ENCODE data around the gene PCDH7.

Gene PCDH7

DNA sequence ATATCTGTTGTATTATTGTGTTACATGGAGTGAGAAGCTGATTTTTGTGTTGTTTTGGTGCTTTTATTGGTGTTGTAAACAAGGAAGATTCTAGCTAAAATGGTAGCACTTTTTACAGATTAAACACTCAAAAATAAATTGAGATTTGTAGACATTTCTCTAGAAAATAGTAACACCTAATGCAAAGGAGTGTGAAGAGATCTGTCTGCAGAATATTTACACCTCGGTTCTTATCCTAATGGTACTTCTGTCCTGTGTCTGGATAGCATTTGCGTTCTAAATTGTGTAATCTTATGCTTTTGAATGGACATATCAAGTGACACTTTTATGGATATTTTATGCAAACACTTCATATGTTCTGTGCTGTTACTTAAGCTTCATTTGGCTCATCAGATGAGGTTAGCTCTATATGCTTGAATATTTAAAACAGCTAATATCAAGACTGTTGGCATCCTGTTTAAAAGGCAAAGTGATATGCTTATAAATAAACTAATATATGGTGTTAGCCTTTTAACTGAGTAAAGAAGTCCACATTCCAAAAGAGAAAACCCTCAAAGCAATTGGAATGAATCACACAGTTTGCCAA lies 6.0 kb downstream of the PCDH7 start:
- no peak for DNase-seq

DNA sequence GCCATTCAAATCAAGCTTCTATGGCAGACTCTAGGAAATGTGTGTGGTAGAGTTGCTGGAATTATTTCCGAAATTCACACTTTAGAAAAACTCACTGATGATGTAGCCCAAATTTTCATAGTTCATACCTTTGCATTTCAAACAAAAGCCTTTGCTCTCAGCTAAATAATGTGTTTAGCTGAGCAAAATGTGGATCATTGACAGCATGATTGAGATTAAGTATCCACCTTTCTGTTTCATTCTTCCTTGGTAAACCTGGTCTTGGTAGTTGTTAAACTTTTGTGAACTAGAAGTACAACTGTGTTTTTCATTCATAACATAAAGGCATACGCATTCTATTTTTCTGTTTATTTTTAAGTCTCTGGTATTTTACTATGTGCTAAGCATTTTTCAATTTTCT lies 7.2 kb downstream of the PCDH7 start:
- no peak for DNase-seq

DNA sequence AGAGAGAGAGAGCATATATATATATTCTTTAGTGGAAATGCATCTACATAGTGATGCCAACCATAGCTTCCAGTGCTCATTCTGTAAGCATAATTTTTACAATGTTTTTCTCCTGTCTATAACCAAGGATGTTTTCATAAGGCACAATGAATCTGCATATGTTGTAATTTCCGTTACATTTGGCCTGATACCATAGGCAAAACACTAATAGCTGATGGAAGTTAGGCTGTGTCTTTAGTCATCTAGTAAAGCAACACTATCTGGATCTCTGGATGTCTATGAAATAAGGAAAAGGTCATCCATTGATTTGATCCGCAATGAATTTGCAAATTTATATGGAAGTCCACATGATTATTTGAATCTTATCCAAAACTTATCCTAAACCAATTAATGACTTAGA lies 8.1 kb downstream of the PCDH7 start:
- no peak for DNase-seq

DNA sequence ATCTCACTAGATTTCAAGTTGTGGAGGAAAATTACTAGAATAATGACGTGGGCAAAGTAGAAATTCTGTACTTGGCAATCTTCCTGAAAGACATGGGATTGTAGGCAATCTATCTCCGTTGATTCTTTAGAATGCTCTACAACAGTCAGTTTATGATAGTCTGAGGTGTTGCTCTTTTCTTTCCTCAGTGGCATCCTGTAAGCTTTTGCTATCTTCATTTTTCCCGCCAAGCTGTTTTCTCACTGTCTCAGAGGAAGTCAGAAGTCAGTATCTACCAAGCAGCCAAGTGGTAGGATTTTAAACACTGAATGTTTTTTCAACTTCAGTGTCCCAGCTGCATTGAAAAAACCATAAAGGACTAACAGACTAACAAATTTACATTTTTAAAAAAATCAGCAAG lies 23.7 kb downstream of the PCDH7 start:
- DNase-seq: no peak

DNA sequence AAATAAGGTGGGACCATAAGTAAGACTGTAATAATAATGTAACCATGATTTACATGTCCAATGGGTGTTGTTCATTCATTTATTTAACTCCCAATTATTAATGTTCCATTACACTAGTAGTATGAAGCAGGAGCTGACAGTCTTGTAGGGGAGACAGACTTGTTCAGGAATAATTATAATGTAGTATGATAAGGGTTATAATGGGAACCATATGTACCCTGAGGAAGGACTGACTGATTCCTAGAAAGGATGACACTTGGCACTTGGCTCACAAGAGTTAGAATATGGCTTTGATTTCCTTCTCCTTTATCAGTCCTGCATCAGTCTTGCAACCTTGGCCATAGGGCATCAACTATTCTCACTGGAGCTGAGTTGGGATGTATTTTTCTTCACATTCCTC lies 24.2 kb downstream of the PCDH7 start:
- DNase-seq: no peak

DNA sequence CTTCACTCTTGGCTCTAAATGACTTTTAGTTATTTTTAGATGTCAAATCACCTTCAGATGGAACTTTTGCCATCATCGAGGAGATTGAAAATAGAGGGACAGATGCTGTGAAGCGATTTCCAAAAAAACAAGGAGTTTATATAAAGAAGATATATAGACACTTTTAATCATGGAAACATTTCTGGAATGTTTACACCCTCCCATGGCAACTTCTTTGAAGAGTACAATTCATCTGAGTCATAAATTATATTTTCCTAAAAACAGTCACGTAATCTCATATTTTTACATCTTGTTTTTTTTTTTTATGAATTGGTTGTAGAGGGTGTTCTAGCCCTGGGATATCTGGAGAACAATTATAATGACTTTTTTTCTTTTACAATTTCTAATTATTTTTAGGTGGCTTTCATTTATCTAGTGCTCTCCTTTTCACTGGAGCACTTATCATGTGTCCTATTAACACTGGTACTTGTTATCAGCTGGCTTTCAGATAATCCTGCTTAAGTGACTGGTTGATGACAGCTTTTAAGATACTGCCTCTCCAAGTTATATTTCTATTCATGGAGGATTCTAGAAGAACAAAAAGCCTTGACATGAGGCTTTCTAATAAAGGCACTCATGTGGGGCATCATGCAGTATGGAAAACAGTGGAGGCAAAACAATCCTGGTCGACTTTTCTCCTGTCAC lies 24.9 kb downstream of the PCDH7 start:
- no peak for DNase-seq

DNA sequence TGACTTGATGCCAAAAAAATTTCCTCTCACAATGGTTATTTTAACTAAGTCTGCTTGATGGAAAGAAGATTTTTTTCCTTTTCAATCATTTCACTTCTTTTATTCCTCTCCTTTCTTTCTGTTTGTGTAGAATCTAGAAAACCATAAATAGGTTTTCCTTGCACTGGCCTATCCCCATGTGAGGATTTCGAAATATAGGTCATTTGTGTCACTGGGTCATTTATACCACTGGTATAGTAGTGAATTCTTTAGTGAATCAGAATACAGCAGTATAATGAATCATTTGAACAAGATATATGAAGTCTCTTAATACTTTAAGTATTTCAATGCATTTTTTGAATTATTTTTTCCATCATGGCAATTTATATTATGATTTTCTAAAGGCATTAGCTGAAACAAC lies 26.6 kb downstream of the PCDH7 start:
- DNase-seq: no peak

DNA sequence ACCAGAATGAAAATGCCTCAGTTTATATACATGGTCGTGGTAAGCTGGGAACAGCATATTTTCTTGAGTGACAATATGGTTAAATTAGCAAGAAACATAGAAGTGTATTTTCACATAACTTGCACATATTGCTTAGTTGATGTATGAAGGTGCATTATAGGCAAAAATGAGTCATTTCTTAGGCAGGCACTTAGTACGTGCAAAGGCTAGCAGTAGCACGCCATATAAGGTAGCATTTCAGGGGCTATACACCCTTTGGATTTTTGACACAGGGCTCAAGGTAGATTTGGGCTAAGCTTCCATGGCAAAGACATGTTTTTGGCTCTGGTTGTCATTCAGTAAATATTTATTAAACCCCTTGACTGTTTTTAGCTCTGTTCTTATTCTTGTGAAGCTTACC lies 33.1 kb downstream of the PCDH7 start:
- DNase-seq: no peak

DNA sequence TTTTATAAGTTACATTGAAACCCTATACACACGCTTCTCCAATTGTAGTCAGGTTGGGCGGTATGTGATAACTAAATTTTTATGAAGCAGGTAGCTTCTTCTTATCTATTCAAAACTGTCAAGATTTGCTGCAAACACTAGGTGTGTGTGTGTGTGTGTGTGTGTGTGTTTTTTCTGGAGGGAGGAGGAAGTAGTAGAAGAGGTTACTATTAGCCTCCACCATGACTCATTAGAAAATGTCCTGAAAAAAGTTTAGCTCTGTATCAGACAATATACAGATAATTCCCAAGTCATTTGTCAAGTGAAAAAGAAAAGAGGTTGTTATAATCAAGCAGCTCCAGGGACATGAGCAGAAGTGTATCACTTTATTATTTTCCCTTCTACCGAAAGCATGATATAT lies 33.9 kb downstream of the PCDH7 start:
- no peak for DNase-seq

DNA sequence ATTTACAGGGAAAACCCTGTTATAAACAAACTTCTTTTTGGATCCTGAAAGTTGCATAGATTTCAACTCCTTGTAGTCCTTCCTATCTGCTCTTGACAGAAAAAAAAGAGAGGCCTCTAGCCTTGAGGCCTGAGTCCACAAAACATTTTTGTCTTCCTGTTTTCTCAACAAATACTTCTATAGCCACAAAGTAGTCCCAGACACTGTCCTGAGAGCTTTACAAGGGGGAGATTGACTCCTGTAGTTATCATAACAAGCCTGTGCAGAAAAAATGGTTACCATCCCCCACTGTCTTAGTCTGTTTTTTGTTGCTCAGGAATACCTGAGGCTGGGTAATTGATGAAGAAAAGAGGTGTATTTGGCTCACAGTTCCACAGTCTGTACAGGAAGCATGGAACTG lies 35.2 kb downstream of the PCDH7 start:
- DNase-seq: no peak

DNA sequence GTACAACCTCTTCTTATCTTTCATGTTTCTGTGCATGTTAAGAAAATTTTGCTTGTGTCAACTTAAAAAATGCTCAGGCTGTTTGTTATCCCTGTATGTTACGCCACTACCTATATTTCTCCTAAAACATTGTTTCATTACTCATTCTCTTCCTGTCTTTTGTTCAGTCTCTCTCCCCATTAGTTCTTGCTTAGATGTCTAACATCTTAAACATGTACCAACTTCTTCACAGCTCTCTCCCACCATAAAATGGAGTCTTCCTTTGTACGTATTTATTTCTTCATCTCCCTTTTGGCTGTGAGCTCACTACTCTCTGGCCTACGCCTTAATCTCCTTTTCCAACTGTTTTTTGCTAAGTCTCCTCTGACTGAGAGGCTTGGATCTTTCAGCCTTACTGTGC lies 36.4 kb downstream of the PCDH7 start:
- no peak for DNase-seq

DNA sequence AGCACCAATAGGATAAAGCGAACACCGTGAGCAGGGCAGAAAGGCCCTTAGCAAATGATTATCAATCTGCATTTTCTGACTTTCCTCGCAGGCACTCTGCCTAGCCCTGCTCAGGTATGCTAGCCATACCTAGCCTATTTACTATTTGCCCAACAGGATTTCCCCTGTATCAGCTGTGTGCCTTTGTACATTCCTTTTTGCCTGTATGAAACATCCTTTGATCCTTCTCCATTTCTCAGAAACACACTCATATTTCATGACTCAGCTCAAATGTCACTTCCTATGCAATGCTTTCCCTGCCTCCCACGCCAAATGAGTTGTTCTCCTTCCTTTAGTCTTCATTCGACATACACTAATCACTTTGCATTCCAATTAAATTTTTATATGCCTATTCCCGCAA lies 37.2 kb downstream of the PCDH7 start:
- no peak for DNase-seq

DNA sequence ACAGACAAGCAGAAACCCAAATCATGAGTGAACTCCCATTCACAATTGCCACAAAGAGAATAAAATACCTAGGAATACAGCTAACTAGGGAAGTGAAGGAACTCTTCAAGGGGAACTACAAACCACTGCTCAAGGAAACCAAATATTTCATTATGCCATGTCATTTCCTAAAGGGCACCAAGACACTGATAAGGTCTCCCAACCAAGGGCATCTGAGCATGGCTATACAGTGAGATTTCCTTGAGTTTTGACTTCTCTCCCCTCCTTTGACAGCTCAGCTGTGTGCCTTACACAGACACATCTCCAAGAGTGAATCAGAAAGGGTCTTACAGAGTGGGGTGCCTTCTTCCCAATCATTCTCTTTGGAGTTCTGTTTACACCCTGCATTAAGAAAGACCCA lies 40.4 kb downstream of the PCDH7 start:
- DNase-seq: no peak

DNA sequence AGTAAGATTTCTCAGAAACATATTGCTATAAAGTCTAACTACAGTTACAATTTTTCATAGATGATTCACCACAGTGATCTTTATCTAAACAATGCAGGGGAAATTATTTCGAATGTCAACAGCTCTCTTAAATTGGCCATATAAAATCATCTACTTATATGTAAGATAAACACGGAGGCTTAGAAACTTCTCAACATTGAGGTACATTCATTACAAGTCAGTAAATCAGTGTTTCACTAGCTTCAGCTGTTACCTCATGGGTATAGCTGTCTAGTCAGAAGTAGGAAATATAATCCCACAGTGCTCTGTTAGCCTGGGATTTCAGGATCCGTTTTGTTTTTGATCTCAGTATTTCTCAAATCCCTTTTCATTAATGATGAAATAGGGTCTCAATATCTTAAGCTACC lies 43.2 kb downstream of the PCDH7 start:
- no peak for DNase-seq

DNA sequence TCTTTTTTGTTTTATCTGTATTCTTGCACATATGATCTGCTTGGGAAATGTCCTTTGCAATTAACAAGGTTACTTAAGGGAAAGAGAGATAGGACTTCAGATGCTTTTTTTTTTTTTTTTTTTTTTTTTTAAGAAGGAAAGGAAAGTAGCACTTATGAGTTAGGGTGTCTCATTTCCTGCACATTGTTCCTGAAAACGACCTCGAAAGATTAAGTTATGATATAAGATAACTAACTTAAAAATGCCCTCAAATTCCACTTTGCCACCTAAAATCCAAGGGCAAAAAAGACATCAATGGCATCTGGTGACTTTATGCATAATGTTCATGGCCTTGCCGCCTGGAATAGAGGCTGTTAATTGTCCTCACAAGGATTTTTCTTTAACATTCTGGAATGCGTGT lies 44.9 kb downstream of the PCDH7 start:
- no peak for DNase-seq

DNA sequence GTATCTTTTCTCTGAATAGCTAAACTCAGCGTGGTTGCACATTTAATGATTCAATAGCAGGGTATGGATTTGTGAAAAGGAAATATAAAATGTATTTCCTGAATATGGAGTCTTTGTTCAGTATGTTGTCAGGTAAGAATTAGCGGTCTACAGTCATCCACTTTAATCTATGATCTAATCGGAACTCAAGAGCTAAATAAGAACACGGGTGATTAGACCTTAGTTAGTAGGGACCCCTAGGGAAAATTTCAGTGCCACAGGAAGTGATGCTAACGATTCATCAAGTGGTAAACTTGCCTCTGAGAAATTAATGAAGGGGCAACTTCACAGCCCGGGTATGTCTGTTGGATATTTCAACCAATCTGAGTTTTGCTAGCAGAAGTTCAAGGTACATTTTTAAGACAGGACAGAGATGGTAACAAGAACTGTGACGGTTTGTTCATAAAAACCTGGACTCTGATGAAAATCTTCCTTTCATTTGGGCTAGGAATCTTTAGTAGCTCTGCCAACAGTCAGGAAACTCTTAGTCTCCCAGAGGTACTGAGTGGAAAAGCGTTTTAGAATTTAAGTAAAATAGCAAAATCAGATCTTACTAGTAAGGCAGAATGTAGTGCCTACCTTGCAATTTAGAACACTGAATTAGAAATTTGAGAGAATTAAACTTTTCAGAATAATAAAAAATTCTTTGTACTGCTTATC lies 47.1 kb downstream of the PCDH7 start:
- no peak for DNase-seq

DNA sequence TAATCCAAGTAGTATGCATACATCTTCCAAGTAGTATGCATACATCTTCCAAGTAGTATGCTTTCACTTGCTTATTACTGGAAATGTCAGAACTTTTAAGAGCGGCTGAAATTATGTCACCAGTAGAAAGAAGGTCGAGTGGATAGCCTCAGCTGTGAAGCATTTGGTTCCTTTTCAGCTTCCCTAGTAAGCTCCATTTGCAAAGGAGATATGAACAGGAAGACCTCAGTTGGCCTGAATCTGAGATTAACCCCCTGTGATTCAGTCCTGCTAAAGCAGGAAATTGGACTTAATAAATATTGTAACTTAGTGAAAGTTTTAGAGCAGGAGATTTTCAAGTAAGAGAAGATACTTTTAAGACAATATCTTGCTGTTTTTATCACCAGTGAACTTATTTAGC lies 48.1 kb downstream of the PCDH7 start:
- no peak for DNase-seq

DNA sequence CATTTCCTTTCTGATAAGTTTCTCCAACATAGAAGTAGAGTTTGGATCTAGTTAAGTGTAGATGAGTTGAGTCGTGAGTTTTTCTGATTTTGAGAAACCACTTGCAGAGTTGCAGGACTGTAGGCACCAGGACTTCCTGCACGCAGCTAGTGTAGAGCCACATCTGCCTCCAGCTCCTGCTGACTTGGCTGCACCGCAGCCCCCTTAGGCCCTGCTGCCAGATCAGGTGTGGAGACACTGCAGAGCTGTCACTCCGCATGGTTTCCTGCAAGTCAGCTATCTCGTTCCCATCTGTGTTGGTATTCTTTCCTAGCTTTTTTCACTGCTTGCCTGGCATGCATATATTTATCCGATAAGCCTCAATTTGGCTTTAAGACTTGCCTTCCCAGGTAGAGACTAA lies 48.9 kb downstream of the PCDH7 start:
- DNase-seq: no peak

DNA sequence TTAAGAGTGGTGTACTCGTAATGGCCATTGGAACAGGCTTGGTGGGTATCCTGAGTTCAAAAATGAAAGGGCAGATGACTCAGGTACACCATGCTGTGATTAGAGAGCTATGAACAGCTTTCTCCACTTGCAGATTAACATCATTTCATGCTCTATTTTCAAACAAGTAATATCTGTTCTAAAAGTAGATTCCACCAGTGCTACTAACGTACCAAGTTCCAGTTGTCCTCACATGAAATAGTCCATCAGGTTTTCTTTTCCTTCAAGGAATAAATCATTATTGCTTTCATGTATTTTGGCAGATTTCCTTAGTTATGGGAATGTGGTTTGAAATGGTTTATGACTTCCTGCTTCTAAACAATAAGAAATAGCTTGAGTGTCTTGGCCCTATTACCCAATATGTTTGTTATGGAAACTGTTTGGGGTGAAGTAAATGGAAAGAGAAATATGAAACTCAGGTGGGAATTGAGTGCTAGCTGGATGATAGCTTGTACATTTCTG lies 49.9 kb downstream of the PCDH7 start:
- DNase-seq: peak; percentile 28

DNA sequence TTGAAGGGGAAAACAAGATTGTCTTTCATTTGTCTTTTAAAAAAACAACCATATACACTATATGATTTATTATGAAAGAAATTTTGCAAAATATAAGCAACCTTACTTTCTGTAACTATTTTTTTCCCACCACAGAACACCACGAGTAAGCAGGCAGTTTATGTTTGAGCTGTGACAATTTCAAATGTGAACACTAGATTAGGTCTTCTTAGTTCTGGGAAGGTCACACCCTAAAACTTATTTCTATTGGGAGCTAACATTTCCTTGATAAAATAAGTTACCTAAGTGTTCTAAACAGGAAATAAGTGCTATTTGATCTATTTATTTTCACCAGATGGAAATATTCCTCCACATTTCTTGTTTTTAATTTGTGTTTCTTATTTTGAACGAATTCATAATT lies 50.6 kb downstream of the PCDH7 start:
- no peak for DNase-seq

DNA sequence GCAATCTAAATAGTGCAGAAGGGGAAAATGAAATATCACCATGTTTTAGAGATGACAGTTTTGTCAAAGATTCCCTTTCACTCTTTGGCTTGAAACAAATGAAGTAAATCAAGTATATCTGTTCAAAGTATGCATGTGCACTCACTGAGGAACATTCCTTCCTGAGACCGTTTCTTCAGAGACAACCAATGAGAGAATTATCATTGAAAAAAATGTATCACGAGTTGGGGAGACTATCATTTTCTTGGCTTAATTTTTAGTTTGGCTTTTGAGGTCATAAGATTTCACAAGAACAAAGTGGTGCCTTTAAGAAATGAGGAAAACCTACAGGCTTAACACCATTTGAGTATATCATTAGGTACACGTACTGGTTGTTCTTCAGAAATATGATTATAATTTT lies 56.3 kb downstream of the PCDH7 start:
- no peak for DNase-seq

DNA sequence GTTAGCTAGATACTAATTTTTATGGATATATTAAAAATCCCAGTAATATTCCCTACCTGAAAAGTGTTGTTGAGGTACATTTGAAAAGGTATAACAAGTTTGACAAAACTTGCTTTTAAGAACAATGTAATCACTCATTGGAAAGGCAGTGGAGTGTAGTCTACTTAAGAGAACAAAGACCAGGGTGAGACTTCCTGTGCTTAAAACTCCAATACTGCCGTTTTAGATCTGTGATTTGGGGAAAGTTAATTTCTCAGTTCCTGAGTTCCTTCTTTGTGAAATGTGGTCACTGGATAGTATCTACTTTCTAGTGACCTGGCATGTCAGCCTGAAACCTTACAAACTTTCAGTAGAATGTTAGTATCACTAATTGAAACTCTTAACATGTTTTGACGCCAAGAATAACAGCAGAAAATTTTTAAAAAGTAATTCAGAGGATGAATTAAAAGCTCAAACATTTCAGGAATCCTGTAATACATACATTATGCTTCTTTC lies 56.8 kb downstream of the PCDH7 start:
- DNase-seq: no peak
